ENCODE measurements around the gene PTPRJ.

GRCh38 chr11:48005136-48005535 is 24.8 kb downstream of the PTPRJ start:
- TF ChIP-seq, protein P1, sequence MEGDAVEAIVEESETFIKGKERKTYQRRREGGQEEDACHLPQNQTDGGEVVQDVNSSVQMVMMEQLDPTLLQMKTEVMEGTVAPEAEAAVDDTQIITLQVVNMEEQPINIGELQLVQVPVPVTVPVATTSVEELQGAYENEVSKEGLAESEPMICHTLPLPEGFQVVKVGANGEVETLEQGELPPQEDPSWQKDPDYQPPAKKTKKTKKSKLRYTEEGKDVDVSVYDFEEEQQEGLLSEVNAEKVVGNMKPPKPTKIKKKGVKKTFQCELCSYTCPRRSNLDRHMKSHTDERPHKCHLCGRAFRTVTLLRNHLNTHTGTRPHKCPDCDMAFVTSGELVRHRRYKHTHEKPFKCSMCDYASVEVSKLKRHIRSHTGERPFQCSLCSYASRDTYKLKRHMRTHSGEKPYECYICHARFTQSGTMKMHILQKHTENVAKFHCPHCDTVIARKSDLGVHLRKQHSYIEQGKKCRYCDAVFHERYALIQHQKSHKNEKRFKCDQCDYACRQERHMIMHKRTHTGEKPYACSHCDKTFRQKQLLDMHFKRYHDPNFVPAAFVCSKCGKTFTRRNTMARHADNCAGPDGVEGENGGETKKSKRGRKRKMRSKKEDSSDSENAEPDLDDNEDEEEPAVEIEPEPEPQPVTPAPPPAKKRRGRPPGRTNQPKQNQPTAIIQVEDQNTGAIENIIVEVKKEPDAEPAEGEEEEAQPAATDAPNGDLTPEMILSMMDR (IDR thresholded peaks at IDR 0.05): no peak
- TF ChIP-seq POLR2AphosphoS5 (IDR thresholded peaks at IDR 0.05) (no peak), POLR2A (IDR thresholded peaks at IDR 0.05) (no peak)

Measured in breast epithelium (tissue), 3 donors.